Loucy (cell line): ENCODE data around the gene EFNA5.

Experiments
- H2AFZ ChIP-seq: fragments of 200-600 bp; sonication (generic); 2 replicates; pipeline ENCODE4 v1.6.0; 2016; ENCODE audit warnings: antibody characterized with exemption, mild to moderate bottlenecking, low read length, moderate library complexity
- H3F3A ChIP-seq: fragments of 200-600 bp; 2 replicates; pipeline ENCODE4 v1.6.0; 2016; ENCODE audit warnings: antibody characterized with exemption, low read depth, mild to moderate bottlenecking
- H3K27me3 ChIP-seq: fragments of 200-600 bp; sonication (generic); 2 replicates; pipeline ENCODE4 v1.6.1; 2014; ENCODE audit warnings: low read length, mild to moderate bottlenecking; ENCODE audit not compliant: insufficient read depth, poor library complexity, severe bottlenecking
- H3K36me3 ChIP-seq: fragments of 200-600 bp; sonication (generic); 2 replicates; pipeline ENCODE4 v1.6.1; 2016; ENCODE audit warnings: low read length; ENCODE audit not compliant: insufficient read depth
- H3K4me1 ChIP-seq: fragments of 200-600 bp; sonication (generic); 2 replicates; pipeline ENCODE4 v1.5.1; 2014; ENCODE audit warnings: low read length, mild to moderate bottlenecking; ENCODE audit not compliant: insufficient read depth, poor library complexity, severe bottlenecking
- H3K4me2 ChIP-seq: fragments of 200-600 bp; sonication (generic); 2 replicates; pipeline ENCODE4 v1.6.0; 2014; ENCODE audit warnings: antibody characterized with exemption, low read length, low read depth, mild to moderate bottlenecking; ENCODE audit not compliant: poor library complexity, severe bottlenecking
- H3K4me3 ChIP-seq: fragments of 200-600 bp; sonication (generic); 2 replicates; pipeline ENCODE4 v1.5.1; 2014; ENCODE audit warnings: low read length, mild to moderate bottlenecking, mixed read lengths; ENCODE audit not compliant: poor library complexity, severe bottlenecking
- H3K79me2 ChIP-seq: fragments of 200-600 bp; sonication (generic); 2 replicates; pipeline ENCODE4 v1.6.1; 2014; ENCODE audit warnings: low read length; ENCODE audit not compliant: insufficient read depth
- H3K9ac ChIP-seq: fragments of 200-600 bp; sonication (generic); 2 replicates; pipeline ENCODE4 v1.6.0; 2014; ENCODE audit warnings: mild to moderate bottlenecking, low read depth, low read length, moderate library complexity; ENCODE audit not compliant: poor library complexity, severe bottlenecking
- H3K9me2 ChIP-seq: fragments of 200-600 bp; sonication (generic); replicated peaks from 2 replicates; pipeline ENCODE4 v1.6.1; 2016; ENCODE audit warnings: low read depth, low read length, mixed read lengths
- H3K9me3 ChIP-seq: fragments of 200-600 bp; sonication (generic); 2 replicates; pipeline ENCODE4 v1.6.1; 2014; ENCODE audit warnings: mild to moderate bottlenecking, antibody characterized with exemption, low read length, low read depth; ENCODE audit not compliant: insufficient read depth
- H4K20me1 ChIP-seq: fragments of 200-600 bp; sonication (generic); 2 replicates; pipeline ENCODE4 v1.6.0; 2014; ENCODE audit warnings: antibody characterized with exemption, low read length, mild to moderate bottlenecking; ENCODE audit not compliant: insufficient read depth, poor library complexity, severe bottlenecking
- CTCF ChIP-seq: fragments of 200-600 bp; sonication (generic); conservative IDR thresholded peaks from 2 replicates; pipeline ENCODE4 v1.5.1; 2014; ENCODE audit warnings: mild to moderate bottlenecking, antibody characterized with exemption, low read length
- EZH2phosphoT487 ChIP-seq: fragments of 200-600 bp; IDR thresholded peaks from 2 replicates; pipeline ENCODE4 v1.6.1; 2018; ENCODE audit warnings: antibody characterized with exemption, mild to moderate bottlenecking, moderate library complexity, borderline replicate concordance

The EFNA5 gene

GRCh38 chr5:107698286-107698685 lies 27.5 kb upstream of the EFNA5 start:
- H3K36me3 ChIP-seq: no peaks in the 10 kb centered on the region
- H2AFZ ChIP-seq: no peak overlapping the region
- H3K9me2 ChIP-seq: no peaks in the 10 kb centered on the region
- H3K4me1 ChIP-seq: no peaks in the 10 kb centered on the region
- no peaks in the 10 kb centered on the region for H4K20me1 ChIP-seq
- TF ChIP-seq CTCF: no peak
- no peaks in the 10 kb centered on the region for H3K79me2 ChIP-seq
- no peak overlapping the region for H3K4me2 ChIP-seq
- H3K9me3 ChIP-seq: no peaks in the 10 kb centered on the region
- H3F3A ChIP-seq: no peaks in the 10 kb centered on the region
- no peaks in the 10 kb centered on the region for H3K27me3 ChIP-seq
- H3K4me3 ChIP-seq: no peak overlapping the region
- no peak overlapping the region for H3K9ac ChIP-seq

- no peaks in the 10 kb centered on the region for H3K4me1 ChIP-seq
- H3K27me3 ChIP-seq: no peaks in the 10 kb centered on the region
- no peaks in the 10 kb centered on the region for H3K36me3 ChIP-seq
- H3K9me2 ChIP-seq: no peaks in the 10 kb centered on the region
- no peak overlapping the region for H2AFZ ChIP-seq
- no peak overlapping the region for H3K9ac ChIP-seq
- H3K4me3 ChIP-seq: no peak overlapping the region
- no peaks in the 10 kb centered on the region for H3K79me2 ChIP-seq
- H3F3A ChIP-seq: no peaks in the 10 kb centered on the region
- H3K9me3 ChIP-seq: no peaks in the 10 kb centered on the region
- no peak for TF ChIP-seq EZH2phosphoT487
- no peak for TF ChIP-seq CTCF
- no peak overlapping the region for H3K4me2 ChIP-seq
- no peaks in the 10 kb centered on the region for H4K20me1 ChIP-seq
Observed at GRCh38 chr5:107696498-107696897, 25.8 kb upstream of the EFNA5 start.

- TF ChIP-seq EZH2phosphoT487: no peak
- no peak for TF ChIP-seq CTCF
- Histone ChIP-seq H3K79me2 (no peaks in the 10 kb centered on the region), H3K4me1 (no peaks in the 10 kb centered on the region), H2AFZ (no peak overlapping the region), H4K20me1 (no peaks in the 10 kb centered on the region), H3F3A (no peaks in the 10 kb centered on the region), H3K36me3 (no peaks in the 10 kb centered on the region), H3K27me3 (no peaks in the 10 kb centered on the region), H3K9ac (no peak overlapping the region), H3K4me3 (no peak overlapping the region), H3K4me2 (no peak overlapping the region), H3K9me2 (no peaks in the 10 kb centered on the region), H3K9me3 (no peaks in the 10 kb centered on the region)
Observed at GRCh38 chr5:107696080-107696479, 25.3 kb upstream of the EFNA5 start.
